ENCODE measurements around the gene FBN3.

Gene FBN3

GRCh38 chr19:8138201-8138600 is 11.2 kb downstream of the FBN3 start:
- H3K9me3 ChIP-seq (replicated peaks in 1 of 2; ENCODE audit: control insufficient read depth in 2 of 2, insufficient read depth in 1 of 2, low read depth in 1 of 2, low read length in 2 of 2), result no peaks in the 10 kb centered on the region
- peaks cover 4 to 6% of the 10 kb centered on the region in 2 donors for H3K4me1 ChIP-seq (ENCODE audit: control insufficient read depth in 2 of 2, insufficient read depth in 1 of 2, low read depth in 1 of 2, low read length in 2 of 2)
- H3K18ac ChIP-seq (ENCODE audit: low read length), result no peak overlapping the region
- no peak for DNase-seq (ENCODE audit: low spot score)
- no peak overlapping the region for H2BK12ac ChIP-seq (ENCODE audit: low read length)
- H3K79me1 ChIP-seq (ENCODE audit: low read depth, low read length), result peaks cover 7% of the 10 kb centered on the region
- H3K36me3 ChIP-seq (replicated peaks in 1 of 2; ENCODE audit: control insufficient read depth in 2 of 2, insufficient read depth in 2 of 2, low read length in 2 of 2), result peaks cover 6 to 13% of the 10 kb centered on the region in 2 donors
- H3K27ac ChIP-seq (replicated peaks; ENCODE audit: low read length), result no peak overlapping the region
- H3K14ac ChIP-seq (ENCODE audit: low read length), result no peak overlapping the region
- no CpG with 5 or more reads among the region's 17 CpGs for WGBS, 2 donors (ENCODE audit: extremely low coverage in 2 of 2, insufficient read length in 2 of 2, insufficient replicate concordance in 1 of 2)
- no peak overlapping the region for H4K91ac ChIP-seq (ENCODE audit: low read depth, low read length, poor library complexity)
- peak overlapping the region; percentile 28 for H2AK5ac ChIP-seq (ENCODE audit: low read depth, low read length)
- no peaks in the 10 kb centered on the region for H3K27me3 ChIP-seq (ENCODE audit: control insufficient read depth in 3 of 3, insufficient read depth in 3 of 3, low read depth in 1 of 3, low read length in 3 of 3)
- H3K23ac ChIP-seq (ENCODE audit: low read depth, low read length, poor library complexity), result no peak overlapping the region
- no peak overlapping the region for H2AFZ ChIP-seq (ENCODE audit: low read length)
- H2BK120ac ChIP-seq (ENCODE audit: low read depth, low read length), result no peak overlapping the region
- H3K4me3 ChIP-seq (ENCODE audit: low read length in 2 of 2), result no peak overlapping the region
- H2BK5ac ChIP-seq (ENCODE audit: low read length), result no peak overlapping the region
- H3K4me2 ChIP-seq (ENCODE audit: insufficient read depth, low read length, poor library complexity, severe bottlenecking), result peak overlapping the region; percentile 11
- no peak overlapping the region for H3K4ac ChIP-seq (ENCODE audit: low read length)
- H2BK15ac ChIP-seq (ENCODE audit: low read length), result no peak overlapping the region
- H4K8ac ChIP-seq (ENCODE audit: low read depth, low read length), result no peak overlapping the region
- H3K9ac ChIP-seq (ENCODE audit: low read depth, low read length, poor library complexity), result peak overlapping the region; percentile 44

DNA sequence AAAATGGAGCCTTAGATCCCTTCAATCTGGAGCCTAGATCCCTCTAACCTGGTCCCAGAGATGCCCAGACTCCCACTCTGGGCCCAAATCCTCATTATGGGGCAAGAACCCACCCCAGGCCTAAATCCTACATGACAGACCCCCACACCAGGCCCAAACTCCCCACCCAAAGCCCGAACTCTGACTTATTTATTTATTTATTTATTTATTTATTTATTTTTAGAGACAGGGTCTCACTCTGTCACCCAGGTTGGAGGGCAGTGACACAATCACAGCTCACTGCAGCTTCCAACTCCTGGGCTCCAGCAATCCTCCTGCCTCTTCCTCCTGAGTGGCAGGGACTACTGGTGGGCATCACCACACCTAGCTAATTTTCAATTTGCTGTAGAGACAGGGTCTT is 12.0 kb downstream of the FBN3 start:
- Histone ChIP-seq H3K36me3 (replicated peaks in 1 of 2; ENCODE audit: control insufficient read depth in 2 of 2, insufficient read depth in 2 of 2, low read length in 2 of 2) (peaks cover 6 to 13% of the 10 kb centered on the region in 2 donors), H2AK5ac (ENCODE audit: low read depth, low read length) (no peak overlapping the region), H3K4ac (ENCODE audit: low read length) (no peak overlapping the region), H3K4me2 (ENCODE audit: insufficient read depth, low read length, poor library complexity, severe bottlenecking) (no peak overlapping the region), H2BK12ac (ENCODE audit: low read length) (no peak overlapping the region), H3K14ac (ENCODE audit: low read length) (no peak overlapping the region), H4K8ac (ENCODE audit: low read depth, low read length) (no peak overlapping the region), H3K9me3 (replicated peaks in 1 of 2; ENCODE audit: control insufficient read depth in 2 of 2, insufficient read depth in 1 of 2, low read depth in 1 of 2, low read length in 2 of 2) (no peaks in the 10 kb centered on the region), H3K9ac (ENCODE audit: low read depth, low read length, poor library complexity) (no peak overlapping the region), H2BK15ac (ENCODE audit: low read length) (no peak overlapping the region), H2BK120ac (ENCODE audit: low read depth, low read length) (no peak overlapping the region), H4K91ac (ENCODE audit: low read depth, low read length, poor library complexity) (no peak overlapping the region), H2BK5ac (ENCODE audit: low read length) (no peak overlapping the region), H3K23ac (ENCODE audit: low read depth, low read length, poor library complexity) (no peak overlapping the region), H3K27ac (replicated peaks; ENCODE audit: low read length) (no peak overlapping the region), H3K27me3 (ENCODE audit: control insufficient read depth in 3 of 3, insufficient read depth in 3 of 3, low read depth in 1 of 3, low read length in 3 of 3) (no peaks in the 10 kb centered on the region), H3K4me1 (ENCODE audit: control insufficient read depth in 2 of 2, insufficient read depth in 1 of 2, low read depth in 1 of 2, low read length in 2 of 2) (peaks cover 1 to 4% of the 10 kb centered on the region in 2 donors), H3K79me1 (ENCODE audit: low read depth, low read length) (peaks cover 10% of the 10 kb centered on the region), H3K4me3 (ENCODE audit: low read length in 2 of 2) (no peak overlapping the region), H2AFZ (ENCODE audit: low read length) (no peak overlapping the region), H3K18ac (ENCODE audit: low read length) (no peak overlapping the region)
- no CpG with 5 or more reads among the region's 1 CpG for WGBS, 2 donors (ENCODE audit: extremely low coverage in 2 of 2, insufficient read length in 2 of 2, insufficient replicate concordance in 1 of 2)
- no peak for DNase-seq (ENCODE audit: low spot score)

DNA sequence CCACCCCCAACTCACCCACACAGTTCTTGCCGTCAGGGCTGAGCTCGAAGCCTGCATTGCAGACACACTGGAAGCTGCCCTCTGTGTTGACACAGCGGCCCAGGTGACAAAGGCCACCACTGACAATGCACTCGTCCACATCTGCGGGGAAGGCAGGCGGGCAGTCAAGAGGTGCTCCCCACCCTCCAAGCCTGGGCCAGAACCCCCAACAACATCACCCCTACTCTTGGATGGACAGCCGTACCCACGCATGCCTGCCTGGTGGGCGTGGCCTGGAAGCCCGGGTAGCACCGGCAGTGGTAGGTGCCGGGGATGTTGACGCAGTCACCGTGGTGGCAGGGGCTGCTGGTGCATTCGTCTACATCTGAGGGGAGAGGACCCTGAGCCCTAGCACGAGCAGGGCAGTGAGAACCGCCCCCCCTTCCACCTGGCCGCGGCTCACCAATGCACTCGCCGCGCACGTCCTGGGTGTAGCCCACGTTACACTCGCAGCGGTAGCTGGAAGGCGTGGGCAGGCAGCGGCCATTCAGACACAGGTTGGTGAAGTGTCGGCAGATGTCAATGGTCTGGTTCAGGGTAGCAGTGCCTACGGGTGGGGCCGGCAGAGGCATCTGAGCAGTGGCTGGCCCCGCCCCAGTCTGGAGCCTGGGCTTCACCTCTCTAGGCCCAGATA is 13.3 kb downstream of the FBN3 start:
- Histone ChIP-seq H3K27ac (replicated peaks; ENCODE audit: low read length) (no peak overlapping the region), H2BK120ac (ENCODE audit: low read depth, low read length) (no peak overlapping the region), H3K14ac (ENCODE audit: low read length) (no peak overlapping the region), H3K9me3 (replicated peaks in 1 of 2; ENCODE audit: control insufficient read depth in 2 of 2, insufficient read depth in 1 of 2, low read depth in 1 of 2, low read length in 2 of 2) (peaks cover 0 to under 1% of the 10 kb centered on the region in 2 donors), H2BK5ac (ENCODE audit: low read length) (no peak overlapping the region), H3K23ac (ENCODE audit: low read depth, low read length, poor library complexity) (peak overlapping the region; percentile 91), H3K36me3 (replicated peaks in 1 of 2; ENCODE audit: control insufficient read depth in 2 of 2, insufficient read depth in 2 of 2, low read length in 2 of 2) (peaks cover 7 to 18% of the 10 kb centered on the region in 2 donors), H3K4ac (ENCODE audit: low read length) (no peak overlapping the region), H3K4me2 (ENCODE audit: insufficient read depth, low read length, poor library complexity, severe bottlenecking) (no peak overlapping the region), H4K91ac (ENCODE audit: low read depth, low read length, poor library complexity) (no peak overlapping the region), H3K4me1 (ENCODE audit: control insufficient read depth in 2 of 2, insufficient read depth in 1 of 2, low read depth in 1 of 2, low read length in 2 of 2) (no peaks in the 10 kb centered on the region), H2AK5ac (ENCODE audit: low read depth, low read length) (peak overlapping the region; percentile 35), H3K27me3 (ENCODE audit: control insufficient read depth in 3 of 3, insufficient read depth in 3 of 3, low read depth in 1 of 3, low read length in 3 of 3) (no peaks in the 10 kb centered on the region), H2BK15ac (ENCODE audit: low read length) (no peak overlapping the region), H2AFZ (ENCODE audit: low read length) (no peak overlapping the region), H4K8ac (ENCODE audit: low read depth, low read length) (peak overlapping the region; percentile 19), H3K79me1 (ENCODE audit: low read depth, low read length) (peaks cover 6% of the 10 kb centered on the region), H2BK12ac (ENCODE audit: low read length) (no peak overlapping the region), H3K4me3 (ENCODE audit: low read length in 2 of 2) (no peak overlapping the region), H3K18ac (ENCODE audit: low read length) (peak overlapping the region; percentile 64), H3K9ac (ENCODE audit: low read depth, low read length, poor library complexity) (peak overlapping the region; percentile 44)
- no CpG with 5 or more reads among the region's 32 CpGs for WGBS, 2 donors (ENCODE audit: extremely low coverage in 2 of 2, insufficient read length in 2 of 2, insufficient replicate concordance in 1 of 2)
- no peak for DNase-seq (ENCODE audit: low spot score)

DNA sequence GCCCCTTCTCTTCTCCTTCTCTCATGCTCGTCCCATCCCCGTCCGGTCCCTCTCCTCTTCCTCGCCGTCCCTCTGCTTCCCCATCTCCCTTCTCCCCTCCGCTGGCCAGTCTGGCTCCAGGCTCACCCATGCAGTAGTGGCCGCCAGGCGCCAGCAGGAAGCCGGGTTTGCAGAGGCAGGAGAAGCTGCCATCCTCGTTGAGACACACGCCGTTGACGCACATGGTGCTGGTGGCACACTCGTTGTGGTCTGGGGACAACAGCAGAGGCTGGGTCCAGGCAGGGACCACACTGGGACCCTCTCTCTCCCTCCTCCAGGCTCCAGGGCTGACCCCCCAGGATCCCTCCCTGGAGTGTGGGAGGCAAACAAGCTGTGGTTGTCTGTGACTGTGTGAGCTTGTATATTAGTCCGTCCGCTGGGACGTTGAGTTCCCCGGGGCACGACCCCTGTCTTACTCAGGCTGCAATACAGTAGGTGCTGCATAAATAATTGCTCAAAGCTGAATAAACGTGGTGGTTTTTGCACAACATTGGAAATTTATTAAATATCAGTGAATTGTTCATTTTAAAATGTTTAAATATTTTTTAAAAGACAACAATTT is 16.4 kb downstream of the FBN3 start:
- Histone ChIP-seq H2AK5ac (ENCODE audit: low read depth, low read length) (no peak overlapping the region), H3K4me2 (ENCODE audit: insufficient read depth, low read length, poor library complexity, severe bottlenecking) (no peak overlapping the region), H3K27me3 (ENCODE audit: control insufficient read depth in 3 of 3, insufficient read depth in 3 of 3, low read depth in 1 of 3, low read length in 3 of 3) (no peaks in the 10 kb centered on the region), H3K23ac (ENCODE audit: low read depth, low read length, poor library complexity) (peak overlapping the region; percentile 89), H2BK5ac (ENCODE audit: low read length) (no peak overlapping the region), H4K91ac (ENCODE audit: low read depth, low read length, poor library complexity) (no peak overlapping the region), H2AFZ (ENCODE audit: low read length) (no peak overlapping the region), H3K27ac (replicated peaks; ENCODE audit: low read length) (no peak overlapping the region), H3K4me3 (ENCODE audit: low read length in 2 of 2) (no peak overlapping the region), H4K8ac (ENCODE audit: low read depth, low read length) (no peak overlapping the region), H3K79me1 (ENCODE audit: low read depth, low read length) (peaks cover 3% of the 10 kb centered on the region), H3K36me3 (replicated peaks in 1 of 2; ENCODE audit: control insufficient read depth in 2 of 2, insufficient read depth in 2 of 2, low read length in 2 of 2) (peaks cover 19 to 30% of the 10 kb centered on the region in 2 donors), H3K14ac (ENCODE audit: low read length) (peak overlapping the region; percentile 89), H3K9ac (ENCODE audit: low read depth, low read length, poor library complexity) (peak overlapping the region; percentile 70), H2BK15ac (ENCODE audit: low read length) (no peak overlapping the region), H3K18ac (ENCODE audit: low read length) (no peak overlapping the region), H2BK120ac (ENCODE audit: low read depth, low read length) (no peak overlapping the region), H3K9me3 (replicated peaks in 1 of 2; ENCODE audit: control insufficient read depth in 2 of 2, insufficient read depth in 1 of 2, low read depth in 1 of 2, low read length in 2 of 2) (peaks cover 0 to 6% of the 10 kb centered on the region in 2 donors), H3K4ac (ENCODE audit: low read length) (no peak overlapping the region), H2BK12ac (ENCODE audit: low read length) (peak overlapping the region; percentile 22), H3K4me1 (ENCODE audit: control insufficient read depth in 2 of 2, insufficient read depth in 1 of 2, low read depth in 1 of 2, low read length in 2 of 2) (no peaks in the 10 kb centered on the region)
- DNase-seq (ENCODE audit: low spot score), result no peak
- no CpG with 5 or more reads among the region's 20 CpGs for WGBS, 2 donors (ENCODE audit: extremely low coverage in 2 of 2, insufficient read length in 2 of 2, insufficient replicate concordance in 1 of 2)

Measured in neuronal stem cell (in vitro differentiated cells).